Measurements from ENCODE around the gene METTL16.

DNA sequence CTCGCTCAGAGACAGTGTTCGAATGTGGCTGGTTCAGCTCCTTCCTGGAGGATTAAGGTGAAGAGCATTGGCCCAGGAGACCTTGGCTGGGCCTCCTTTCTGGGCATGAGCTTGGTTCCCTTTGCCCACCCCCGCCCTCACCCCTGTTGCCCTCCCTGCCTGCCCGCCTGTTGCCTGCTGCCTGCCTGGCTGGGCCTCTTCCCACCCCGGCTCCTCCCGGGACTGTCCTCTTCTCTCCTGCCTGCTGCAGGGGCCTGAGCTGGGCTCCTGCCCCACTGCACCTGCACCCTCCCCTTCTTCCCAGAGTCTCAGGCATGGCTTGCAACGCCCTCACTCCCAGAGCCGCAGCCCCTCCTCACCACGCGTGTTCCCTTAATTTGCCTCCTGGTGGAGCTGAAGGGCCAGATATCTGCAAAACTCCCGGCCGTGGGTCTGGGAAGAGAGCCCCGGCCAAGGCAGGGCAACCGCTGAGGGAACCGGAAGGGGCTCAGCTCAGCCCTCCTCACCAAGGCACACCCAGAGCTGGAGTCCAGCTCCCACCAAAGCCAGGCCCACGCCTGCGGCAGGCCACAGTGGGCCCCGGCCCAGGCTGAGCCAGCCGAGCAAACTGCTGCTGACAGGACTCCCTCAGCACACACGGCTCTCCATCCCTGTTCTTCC, 142.0 kb downstream of the METTL16 start:
- TF ChIP-seq POLR2A (IDR thresholded peaks at IDR 0.05; ENCODE audit: low read length), result no peak
- TF ChIP-seq GATA1 (IDR thresholded peaks at IDR 0.05; ENCODE audit: low read depth, low read length), result no peak

Data from erythroblast (primary cell).